ENCODE measurements around the gene KDM4D.
"Not testable (repeated sequence)": the region's sequence is repeated elsewhere in the genome, so short reads cannot be mapped to it uniquely, and the experiment has no call there.

The KDM4D gene

GRCh38 chr11:94998285-94998684 is 24.8 kb downstream of the KDM4D start:
- no peak for TF ChIP-seq CTCF (IDR thresholded peaks at IDR 0.05; ENCODE audit: control insufficient read depth, extremely low read depth, insufficient read depth)
- no peak for DNase-seq (ENCODE audit: low read depth)
- no peak overlapping the region for H3K4me3 ChIP-seq (ENCODE audit: low read depth, low read length)

GRCh38 chr11:95003716-95004115 is 30.2 kb downstream of the KDM4D start:
- no peak for TF ChIP-seq CTCF (IDR thresholded peaks at IDR 0.05; ENCODE audit: control insufficient read depth, extremely low read depth, insufficient read depth)
- H3K4me3 ChIP-seq (ENCODE audit: low read depth, low read length): no peak overlapping the region
- DNase-seq (ENCODE audit: low read depth): no peak

- DNase-seq (ENCODE audit: low read depth): no peak
- H3K4me3 ChIP-seq (ENCODE audit: low read depth, low read length): no peak overlapping the region
- no peak for TF ChIP-seq CTCF (IDR thresholded peaks at IDR 0.05; ENCODE audit: control insufficient read depth, extremely low read depth, insufficient read depth)
These were observed 32.1 kb downstream of the KDM4D start for GRCh38 chr11:95005642-95006041.

GRCh38 chr11:95011376-95011775 is 37.9 kb downstream of the KDM4D start:
- DNase-seq (ENCODE audit: low read depth): no peak
- no peak for TF ChIP-seq CTCF (IDR thresholded peaks at IDR 0.05; ENCODE audit: control insufficient read depth, extremely low read depth, insufficient read depth)
- H3K4me3 ChIP-seq (ENCODE audit: low read depth, low read length): no peak overlapping the region

GRCh38 chr11:95014184-95014821 is 40.8 kb downstream of the KDM4D start:
- no peak for DNase-seq (ENCODE audit: low read depth)
- H3K4me3 ChIP-seq (ENCODE audit: low read depth, low read length): no peak overlapping the region
- TF ChIP-seq CTCF (IDR thresholded peaks at IDR 0.05; ENCODE audit: control insufficient read depth, extremely low read depth, insufficient read depth): no peak

GRCh38 chr11:95016139-95016538 is 42.6 kb downstream of the KDM4D start:
- DNase-seq (ENCODE audit: low read depth): no peak
- no peak for TF ChIP-seq CTCF (IDR thresholded peaks at IDR 0.05; ENCODE audit: control insufficient read depth, extremely low read depth, insufficient read depth)
- H3K4me3 ChIP-seq (ENCODE audit: low read depth, low read length): no peak overlapping the region

- H3K4me3 ChIP-seq (ENCODE audit: low read depth, low read length); DNase-seq (ENCODE audit: low read depth): not testable (repeated sequence)
These were observed 48.0 kb downstream of the KDM4D start for GRCh38 chr11:95021468-95021867.

Data from LNCaP clone FGC (cell line).